GM12872 (cell line): ENCODE results near the gene ZNF609.

Experiments used
- TF ChIP-seq, protein P1 (sequence below): IDR thresholded peaks from 3 replicates; pipeline ENCODE4 v1.5.1; 2011; ENCODE audit warnings: low read depth, mild to moderate bottlenecking, low read length, moderate library complexity; ENCODE audit not compliant: insufficient read depth

ZNF609 gene

DNA sequence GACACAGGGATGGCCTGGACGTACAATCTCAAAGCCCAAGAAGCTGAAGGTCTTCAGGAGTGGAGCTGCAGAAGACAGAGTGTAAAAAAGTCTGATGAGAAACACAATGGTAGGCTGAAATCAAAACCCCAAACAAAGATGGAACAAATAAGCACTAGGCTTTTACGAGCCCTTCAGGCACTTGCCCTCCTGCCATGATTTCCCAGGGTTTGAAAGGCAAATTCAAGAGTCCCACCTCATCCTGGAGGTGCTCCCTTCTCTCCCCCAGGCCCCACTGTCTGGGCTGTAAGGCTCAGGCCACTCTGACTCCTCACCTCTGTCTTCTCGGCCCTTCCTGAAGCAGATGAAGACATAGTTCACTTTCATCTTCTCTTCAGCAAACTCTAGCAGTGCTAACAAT is 228.4 kb downstream of the ZNF609 start:
- TF ChIP-seq, protein P1, sequence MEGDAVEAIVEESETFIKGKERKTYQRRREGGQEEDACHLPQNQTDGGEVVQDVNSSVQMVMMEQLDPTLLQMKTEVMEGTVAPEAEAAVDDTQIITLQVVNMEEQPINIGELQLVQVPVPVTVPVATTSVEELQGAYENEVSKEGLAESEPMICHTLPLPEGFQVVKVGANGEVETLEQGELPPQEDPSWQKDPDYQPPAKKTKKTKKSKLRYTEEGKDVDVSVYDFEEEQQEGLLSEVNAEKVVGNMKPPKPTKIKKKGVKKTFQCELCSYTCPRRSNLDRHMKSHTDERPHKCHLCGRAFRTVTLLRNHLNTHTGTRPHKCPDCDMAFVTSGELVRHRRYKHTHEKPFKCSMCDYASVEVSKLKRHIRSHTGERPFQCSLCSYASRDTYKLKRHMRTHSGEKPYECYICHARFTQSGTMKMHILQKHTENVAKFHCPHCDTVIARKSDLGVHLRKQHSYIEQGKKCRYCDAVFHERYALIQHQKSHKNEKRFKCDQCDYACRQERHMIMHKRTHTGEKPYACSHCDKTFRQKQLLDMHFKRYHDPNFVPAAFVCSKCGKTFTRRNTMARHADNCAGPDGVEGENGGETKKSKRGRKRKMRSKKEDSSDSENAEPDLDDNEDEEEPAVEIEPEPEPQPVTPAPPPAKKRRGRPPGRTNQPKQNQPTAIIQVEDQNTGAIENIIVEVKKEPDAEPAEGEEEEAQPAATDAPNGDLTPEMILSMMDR: no peak

DNA sequence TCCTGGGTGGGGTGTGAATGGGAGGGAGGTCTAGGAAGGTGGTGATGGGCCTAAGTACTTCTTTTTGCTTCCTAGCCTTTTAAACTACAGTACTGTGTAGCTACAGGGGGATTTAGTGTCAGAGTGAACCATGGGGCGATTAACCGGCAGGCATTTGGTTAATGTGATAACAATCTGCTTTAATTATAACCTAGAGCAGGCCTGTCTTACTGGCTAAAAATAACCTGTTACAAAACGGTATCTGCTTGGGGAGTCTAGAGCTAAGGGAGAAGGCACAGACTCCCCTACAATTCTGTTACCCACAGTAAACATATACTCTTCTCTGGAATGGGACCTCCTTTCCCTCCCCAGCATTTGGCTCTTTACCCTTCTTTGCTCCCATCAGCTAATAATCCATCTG is 229.6 kb downstream of the ZNF609 start:
- TF ChIP-seq, protein P1: no peak

DNA sequence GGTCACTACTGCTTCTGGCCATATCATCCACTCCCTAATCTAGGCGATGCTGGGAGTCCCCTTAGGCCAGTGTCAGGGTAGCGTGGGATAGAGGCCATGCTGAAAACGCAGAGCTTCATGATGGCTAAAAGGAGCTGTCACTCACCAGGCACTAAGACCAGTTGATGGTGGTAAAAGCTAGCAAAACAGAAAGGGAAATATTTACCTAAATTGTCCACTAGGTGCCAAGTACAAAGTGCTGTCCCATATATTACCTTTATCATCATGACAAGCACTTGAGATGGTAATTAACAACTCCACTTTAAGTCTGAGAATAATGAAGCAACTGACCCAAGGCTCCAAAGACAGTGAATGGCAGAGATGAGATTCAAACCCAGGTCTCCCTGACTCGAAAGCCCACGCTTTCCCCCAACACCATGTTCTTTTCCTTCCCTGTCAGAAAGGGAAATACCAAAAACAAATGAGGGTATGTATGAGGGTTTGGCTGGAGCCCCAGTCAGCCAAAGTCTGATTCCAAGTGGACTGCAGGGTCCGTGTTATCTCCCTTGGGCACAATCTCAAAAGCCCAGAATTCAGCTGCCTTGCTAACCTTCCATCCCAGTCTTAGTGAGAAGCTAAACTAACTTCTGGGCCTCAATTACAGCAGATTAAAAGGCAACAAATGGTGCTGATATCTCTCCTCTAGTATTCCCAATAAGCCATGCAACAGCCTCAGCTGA is 230.4 kb downstream of the ZNF609 start:
- TF ChIP-seq, protein P1: peak; percentile 25; the same call in 2 of the 3 replicates

DNA sequence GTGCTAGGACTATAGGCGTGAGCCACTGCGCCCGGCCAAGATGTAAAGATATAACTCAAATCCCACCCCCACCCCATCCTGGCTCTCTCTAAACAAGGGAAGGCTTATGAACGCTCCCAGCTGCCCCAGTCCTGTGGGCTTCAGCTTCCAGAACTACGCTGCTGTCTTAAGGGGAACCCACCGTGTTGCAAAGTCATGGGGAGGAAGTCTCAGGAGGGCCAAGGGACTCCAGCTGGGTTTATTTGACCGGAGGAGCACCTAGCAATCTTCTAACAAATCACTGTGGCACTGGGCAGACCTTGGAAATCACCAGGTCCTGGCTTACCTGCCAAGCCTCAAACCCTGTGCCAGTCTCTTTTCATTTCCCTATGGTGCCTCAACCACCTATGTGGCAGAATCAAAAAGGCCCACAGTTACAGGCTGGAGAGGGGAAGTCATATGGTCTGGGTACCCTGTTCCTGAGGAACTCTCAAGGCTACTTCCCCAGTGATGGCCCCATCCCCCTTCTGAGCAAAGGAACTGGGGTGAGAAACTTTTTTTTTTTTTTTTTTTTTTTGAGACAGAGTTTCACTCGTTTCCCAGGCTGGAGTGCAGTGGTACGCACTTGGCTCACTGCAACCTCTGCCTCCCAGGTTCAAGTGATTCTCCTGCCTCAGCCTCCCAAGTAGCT is 231.7 kb downstream of the ZNF609 start:
- TF ChIP-seq, protein P1: no peak

DNA sequence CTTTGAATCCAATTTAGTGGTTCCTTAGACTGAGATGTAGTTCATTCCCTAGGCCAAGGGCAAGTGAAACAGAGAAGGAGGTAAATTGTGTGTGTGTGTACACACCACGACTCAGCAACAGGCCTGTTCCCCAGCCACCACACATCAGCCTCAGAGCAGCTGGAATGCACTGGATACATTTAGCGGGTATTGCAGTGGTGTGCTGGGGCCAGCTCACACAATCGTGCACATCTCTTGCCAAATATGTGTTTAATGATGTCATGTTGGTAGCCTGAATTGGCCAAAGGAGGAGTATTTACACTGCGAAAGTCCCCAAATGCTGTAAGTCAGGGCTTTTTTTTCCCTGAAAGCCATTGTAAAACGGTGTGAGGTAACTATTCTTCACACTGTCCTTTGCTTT is 232.8 kb downstream of the ZNF609 start:
- TF ChIP-seq, protein P1: no peak

DNA sequence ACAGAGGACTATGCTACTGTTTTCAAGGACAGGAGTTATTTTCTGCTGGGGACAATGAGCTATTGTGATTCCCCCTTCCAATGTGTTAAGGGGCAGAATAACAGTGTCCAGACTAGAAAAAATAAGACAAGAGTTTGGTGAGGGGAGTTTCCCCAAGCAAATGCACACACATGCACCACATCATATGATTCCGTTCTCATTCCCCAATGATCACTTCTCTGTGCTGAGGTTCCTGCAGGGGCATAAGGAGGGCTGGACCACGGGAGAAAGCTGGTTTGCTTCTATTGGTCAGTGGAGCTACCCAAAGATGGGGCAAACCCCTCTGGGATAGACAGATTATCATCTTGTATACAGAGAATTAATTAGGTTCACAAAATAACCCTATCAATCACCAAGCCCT is 234.4 kb downstream of the ZNF609 start:
- TF ChIP-seq, protein P1: no peak

DNA sequence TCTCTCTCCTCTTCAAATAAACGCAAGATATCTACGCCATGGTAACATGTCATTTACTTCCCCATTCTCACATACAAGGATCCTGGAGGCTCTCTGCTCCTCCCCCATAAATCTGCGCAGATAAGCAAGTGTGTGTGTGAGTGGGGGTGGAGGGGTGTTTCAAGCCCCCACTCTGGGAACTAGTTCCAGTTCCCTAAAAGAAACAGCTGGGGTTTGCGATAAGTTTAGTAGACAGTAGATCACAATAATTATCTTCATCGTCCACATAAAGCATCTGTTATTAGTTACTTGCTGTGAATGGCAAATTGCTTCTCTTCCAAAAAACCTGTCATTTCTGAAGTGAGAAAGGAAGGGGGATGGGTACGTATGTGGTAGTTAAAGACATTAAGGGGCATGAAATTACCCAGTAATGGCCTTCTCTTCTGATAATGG is 235.2 kb downstream of the ZNF609 start:
- TF ChIP-seq, protein P1: no peak
